Ovary (tissue), 3 donors: ENCODE data around the gene ILF2.

ENCODE experiments used
- EP300 ChIP-seq: sonication (generic); formaldehyde crosslinking; IDR thresholded peaks from one replicate; pipeline ENCODE4 v1.6.1; 2017; ENCODE audit warnings: antibody characterized with exemption
- TF ChIP-seq, protein P1 (sequence below), 3 donors: fragments of 450-650 bp in 2 of 3; fragments of 200-600 bp in 1 of 3; IDR thresholded peaks; one replicate each; pipeline versions ENCODE4 v1.5.1 to v1.8.0; 2016 to 2022; ENCODE audit warnings: antibody characterized with exemption in 3 of 3, mild to moderate bottlenecking in 1 of 3
- donor health status: DM: no; HTN: no; CAD: no.

DNA sequence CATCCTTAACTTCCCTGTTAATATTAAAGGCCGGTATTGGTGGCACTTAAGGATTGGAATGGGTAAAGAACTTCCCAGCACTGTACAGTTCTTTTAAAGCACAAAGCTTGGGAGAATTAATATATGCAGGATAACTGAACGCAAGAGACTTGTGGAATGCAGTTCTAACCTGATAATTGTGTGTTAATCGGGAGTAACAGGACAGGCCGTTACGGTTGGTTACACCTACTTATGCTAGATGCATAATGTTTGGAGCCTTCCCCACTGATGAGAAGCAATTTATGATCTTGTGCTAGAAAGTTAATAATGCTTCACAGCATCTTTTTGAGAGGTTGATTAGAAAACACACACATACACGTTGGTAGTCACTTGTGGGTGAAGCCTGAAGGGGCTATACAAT is 29.9 kb downstream of the ILF2 start:
- no peak for TF ChIP-seq EP300
- TF ChIP-seq, protein P1, sequence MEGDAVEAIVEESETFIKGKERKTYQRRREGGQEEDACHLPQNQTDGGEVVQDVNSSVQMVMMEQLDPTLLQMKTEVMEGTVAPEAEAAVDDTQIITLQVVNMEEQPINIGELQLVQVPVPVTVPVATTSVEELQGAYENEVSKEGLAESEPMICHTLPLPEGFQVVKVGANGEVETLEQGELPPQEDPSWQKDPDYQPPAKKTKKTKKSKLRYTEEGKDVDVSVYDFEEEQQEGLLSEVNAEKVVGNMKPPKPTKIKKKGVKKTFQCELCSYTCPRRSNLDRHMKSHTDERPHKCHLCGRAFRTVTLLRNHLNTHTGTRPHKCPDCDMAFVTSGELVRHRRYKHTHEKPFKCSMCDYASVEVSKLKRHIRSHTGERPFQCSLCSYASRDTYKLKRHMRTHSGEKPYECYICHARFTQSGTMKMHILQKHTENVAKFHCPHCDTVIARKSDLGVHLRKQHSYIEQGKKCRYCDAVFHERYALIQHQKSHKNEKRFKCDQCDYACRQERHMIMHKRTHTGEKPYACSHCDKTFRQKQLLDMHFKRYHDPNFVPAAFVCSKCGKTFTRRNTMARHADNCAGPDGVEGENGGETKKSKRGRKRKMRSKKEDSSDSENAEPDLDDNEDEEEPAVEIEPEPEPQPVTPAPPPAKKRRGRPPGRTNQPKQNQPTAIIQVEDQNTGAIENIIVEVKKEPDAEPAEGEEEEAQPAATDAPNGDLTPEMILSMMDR (IDR thresholded peaks at IDR 0.05) = no peak
